ENCODE data around the gene NEBL.

GRCh38 chr10:20901110-20901509, 4.0 kb upstream of the NEBL start:
- TF ChIP-seq CTCF (IDR thresholded peaks at IDR 0.05) (no peak), POLR2A (IDR thresholded peaks at IDR 0.05) (no peak)
